Activated T-cell treated with anti-CD3 and anti-CD28 coated beads, Interleukin-2, amount 50 U/mL, for 24 hours (primary cell): ENCODE results near the gene EXOC5.

ENCODE experiments used
- DNase-seq: peaks from one replicate; pipeline ENCODE4 v3.0.0-alpha.2; 2020
- H3K27ac Mint-ChIP-seq: 2 replicates; pipeline ENCODE4 v1.8.0; 2020; ENCODE audit warnings: mild to moderate bottlenecking, mixed read lengths
- H3K27me3 Mint-ChIP-seq: 2 replicates; pipeline ENCODE4 v1.8.0; 2020; ENCODE audit warnings: mixed read lengths
- H3K36me3 Mint-ChIP-seq: 2 replicates; pipeline ENCODE4 v1.8.0; 2020; ENCODE audit warnings: low read depth, mixed read lengths
- H3K4me1 Mint-ChIP-seq: 2 replicates; pipeline ENCODE4 v1.8.0; 2020; ENCODE audit warnings: low read depth, mixed read lengths
- H3K4me3 Mint-ChIP-seq: 2 replicates; pipeline ENCODE4 v1.8.0; 2020; ENCODE audit warnings: mild to moderate bottlenecking, moderate library complexity, mixed read lengths
- H3K9me3 Mint-ChIP-seq: 2 replicates; pipeline ENCODE4 v1.8.0; 2020; ENCODE audit warnings: mixed read lengths

The EXOC5 gene

DNA sequence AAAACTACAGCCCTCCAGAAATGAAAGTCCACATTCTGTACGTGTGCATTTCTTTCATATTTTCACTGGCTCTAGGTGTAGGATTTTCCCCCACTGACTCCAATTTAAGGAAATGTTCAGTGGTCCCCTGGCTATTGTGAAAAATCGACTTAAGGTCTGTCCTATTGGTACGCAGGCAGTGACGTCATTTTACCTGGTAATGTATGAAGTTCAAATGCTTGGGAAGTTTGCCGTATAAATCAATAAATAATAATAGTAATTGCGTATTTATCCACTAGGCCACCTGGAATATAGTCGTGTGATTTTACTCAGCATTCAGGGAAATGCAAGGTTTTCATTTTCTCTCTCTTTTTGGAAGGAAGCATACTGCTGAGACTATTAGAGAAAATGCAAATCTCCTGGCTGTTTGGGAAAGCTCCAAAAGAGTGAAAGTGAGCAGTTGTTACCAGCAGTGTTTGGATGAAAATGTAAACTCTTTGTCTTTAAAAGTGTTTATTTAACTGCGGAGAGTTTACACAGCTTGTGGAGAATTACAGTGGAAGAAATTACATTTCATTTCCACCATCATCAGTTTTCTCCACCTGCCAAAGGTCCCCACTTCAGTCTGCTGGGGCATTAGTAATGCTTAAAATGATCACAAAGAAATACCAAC lies 107.0 kb downstream of the EXOC5 start:
- no peaks in the 10 kb centered on the region for H3K4me1 Mint-ChIP-seq
- no peaks in the 10 kb centered on the region for H3K9me3 Mint-ChIP-seq
- H3K27me3 Mint-ChIP-seq = peaks cover 9% of the 10 kb centered on the region
- no peak overlapping the region for H3K4me3 Mint-ChIP-seq
- DNase-seq = no peak
- no peak overlapping the region for H3K27ac Mint-ChIP-seq
- no peaks in the 10 kb centered on the region for H3K36me3 Mint-ChIP-seq

DNA sequence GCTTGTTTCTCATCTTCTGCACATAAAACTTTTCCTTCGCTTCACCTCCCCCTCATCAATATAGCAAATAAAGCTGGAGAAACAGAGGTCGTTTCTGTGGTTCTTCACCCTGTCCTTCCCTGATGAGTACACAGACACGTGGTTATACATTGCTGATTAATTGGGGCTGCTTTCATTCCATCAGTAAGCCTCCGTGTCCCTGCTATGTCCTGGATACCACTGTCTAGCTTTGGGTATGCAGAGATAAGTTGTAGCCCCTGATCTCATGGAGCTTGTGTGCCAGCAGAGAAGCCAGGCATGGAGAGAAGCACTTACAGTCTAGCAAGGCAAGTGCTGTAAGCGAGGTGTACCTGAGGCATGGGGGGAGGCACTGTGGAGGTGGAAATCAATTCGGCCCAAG lies 108.4 kb downstream of the EXOC5 start:
- Mint-ChIP-seq H3K4me1 (no peaks in the 10 kb centered on the region), H3K9me3 (no peaks in the 10 kb centered on the region)

DNA sequence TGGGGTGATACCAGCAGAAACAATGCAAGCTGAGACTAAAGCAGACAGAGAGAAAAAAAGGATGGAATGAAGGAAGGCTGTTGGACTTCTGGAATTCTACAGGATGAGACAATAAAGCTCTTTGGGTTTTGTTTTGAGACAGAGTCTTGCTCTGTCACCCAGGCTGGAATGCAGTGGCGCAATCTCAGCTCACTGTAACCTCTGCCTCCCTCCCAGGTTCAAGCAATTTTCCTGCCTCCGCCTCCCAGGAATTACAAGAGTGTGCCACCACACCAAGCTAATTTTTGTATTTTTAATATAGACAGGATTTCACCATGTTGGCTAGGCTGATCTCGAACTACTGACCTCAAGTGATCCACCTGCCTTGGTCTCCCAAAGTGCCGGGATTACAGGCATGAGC lies 115.4 kb downstream of the EXOC5 start:
- Mint-ChIP-seq H3K9me3 (no peaks in the 10 kb centered on the region), H3K27ac (no peak overlapping the region), H3K4me3 (no peak overlapping the region), H3K36me3 (no peaks in the 10 kb centered on the region), H3K4me1 (no peaks in the 10 kb centered on the region), H3K27me3 (peaks cover 14% of the 10 kb centered on the region)
- DNase-seq = no peak

More for the DNA sequence above, 108.4 kb downstream of the EXOC5 start:
- Mint-ChIP-seq H3K27ac (no peak overlapping the region), H3K4me3 (no peak overlapping the region), H3K36me3 (no peaks in the 10 kb centered on the region), H3K27me3 (peaks cover 15% of the 10 kb centered on the region)
- no peak for DNase-seq
